WTC11 (cell line): Measurements from ENCODE around the gene TMEM88. TPM values are rescaled to one million over a fixed set of nuclear protein-coding genes. Genes with fewer than 3 reads are reported as not detected.

ENCODE experiments used
- ATAC-seq: fragments of 200-7000 bp; cut with Tn5 transposase; 2 replicates; pipeline ENCODE4 v1.10.0; 2021; ENCODE audit warnings: mild to moderate bottlenecking, moderate library complexity
- CTCF ChIA-PET: fragments of 300-600 bp; sonication (Branson Sonifier 250); formaldehyde crosslinking; loops from one replicate; lab custom pipeline; 2021; ENCODE audit warnings: antibody characterized with exemption; lab: Charles Lee
- POLR2A ChIA-PET: fragments of 350-600 bp; sonication (Branson Sonifier 250); formaldehyde crosslinking; loops from one replicate; lab custom pipeline; 2021; ENCODE audit warnings: antibody characterized with exemption; lab: Charles Lee
- DNase-seq: peaks from one replicate; pipeline ENCODE4 v3.0.0; 2021; ENCODE audit warnings: low spot score
- H3K27ac Mint-ChIP-seq: 2 replicates; pipeline ENCODE4 v1.8.0; 2021; ENCODE audit warnings: mixed read lengths
- H3K27me3 Mint-ChIP-seq: 2 replicates; pipeline ENCODE4 v1.8.0; 2021; ENCODE audit warnings: low read depth, mild to moderate bottlenecking, moderate library complexity, mixed read lengths
- H3K36me3 Mint-ChIP-seq: 2 replicates; pipeline ENCODE4 v1.8.0; 2021; ENCODE audit warnings: mixed read lengths
- H3K4me1 Mint-ChIP-seq: 2 replicates; pipeline ENCODE4 v1.8.0; 2022; ENCODE audit warnings: mixed read lengths
- H3K4me3 Mint-ChIP-seq: 2 replicates; pipeline ENCODE4 v1.8.0; 2021; ENCODE audit warnings: mild to moderate bottlenecking, moderate library complexity, mixed read lengths
- H3K9me3 Mint-ChIP-seq: 2 replicates; pipeline ENCODE4 v1.8.0; 2021; ENCODE audit warnings: mixed read lengths
- CBFB ChIP-seq: sonication (generic); formaldehyde crosslinking; IDR thresholded peaks from 2 replicates; pipeline ENCODE4 v1.8.1; 2022; ENCODE audit warnings: mild to moderate bottlenecking, low read depth, missing genetic modification reagents
- ETV6 ChIP-seq: sonication (generic); formaldehyde crosslinking; IDR thresholded peaks from 2 replicates; pipeline ENCODE4 v1.8.1; 2022; ENCODE audit warnings: mild to moderate bottlenecking, missing genetic modification reagents
- JUN ChIP-seq: sonication (generic); formaldehyde crosslinking; IDR thresholded peaks from 2 replicates; pipeline ENCODE4 v1.8.0; 2023; ENCODE audit warnings: mild to moderate bottlenecking, missing genetic modification reagents
- MAX ChIP-seq: sonication (generic); formaldehyde crosslinking; IDR thresholded peaks from 2 replicates; pipeline ENCODE4 v1.8.0; 2022; ENCODE audit warnings: mild to moderate bottlenecking, missing genetic modification reagents
- OVOL2 ChIP-seq: fragments of 250-450 bp; sonication (Bioruptor Pico); IDR thresholded peaks from 2 replicates; pipeline ENCODE4 v1.9.0; 2021; ENCODE audit warnings: mild to moderate bottlenecking, borderline replicate concordance
- SMAD4 ChIP-seq: sonication (generic); formaldehyde crosslinking; IDR thresholded peaks from 2 replicates; pipeline ENCODE4 v1.8.0; 2022; ENCODE audit warnings: mild to moderate bottlenecking, missing genetic modification reagents
- SP1 ChIP-seq: sonication (generic); formaldehyde crosslinking; conservative IDR thresholded peaks from 2 replicates; pipeline ENCODE4 v1.8.1; 2022; ENCODE audit warnings: missing genetic modification reagents
- TCF7 ChIP-seq: sonication (generic); formaldehyde crosslinking; IDR thresholded peaks from 2 replicates; pipeline ENCODE4 v1.8.0; 2022; ENCODE audit warnings: mild to moderate bottlenecking, low read depth, missing genetic modification reagents, moderate library complexity
- ZNF121 ChIP-seq: sonication (generic); formaldehyde crosslinking; IDR thresholded peaks from 2 replicates; pipeline ENCODE4 v1.8.0; 2023; ENCODE audit warnings: missing genetic modification reagents
- ZNF263 ChIP-seq: sonication (generic); formaldehyde crosslinking; IDR thresholded peaks from 2 replicates; pipeline ENCODE4 v1.8.1; 2022; ENCODE audit warnings: low read depth, mild to moderate bottlenecking, moderate library complexity, missing genetic modification reagents
- ZNF281 ChIP-seq: sonication (generic); formaldehyde crosslinking; IDR thresholded peaks from 2 replicates; pipeline ENCODE4 v1.8.0; 2023; ENCODE audit warnings: mild to moderate bottlenecking, missing genetic modification reagents
- ZNF396 ChIP-seq: fragments of 250-450 bp; sonication (Bioruptor Pico); IDR thresholded peaks from 2 replicates; pipeline ENCODE4 v1.8.0; 2021; ENCODE audit warnings: mild to moderate bottlenecking, moderate library complexity, borderline replicate concordance
- ZNF416 ChIP-seq: fragments of 250-450 bp; sonication (Bioruptor Pico); IDR thresholded peaks from 2 replicates; pipeline ENCODE4 v1.9.0; 2021; ENCODE audit warnings: mild to moderate bottlenecking, inconsistent platforms
- total RNA-seq: library from RNA; stranded (reverse); gene quantifications from 3 replicates; pipeline ENCODE4 v1.2.3, GENCODE V29; 2021
- TF ChIP-seq, protein P1 (sequence below): sonication (generic); formaldehyde crosslinking; conservative IDR thresholded peaks from 2 replicates; pipeline ENCODE4 v1.8.1; 2023; ENCODE audit warnings: mild to moderate bottlenecking, low read depth, missing genetic modification reagents, moderate library complexity
- TF ChIP-seq, protein P2 (sequence below): sonication (generic); formaldehyde crosslinking; IDR thresholded peaks from 2 replicates; pipeline ENCODE4 v1.8.1; 2022; ENCODE audit warnings: low read depth, mild to moderate bottlenecking, moderate library complexity, missing genetic modification reagents, borderline replicate concordance

Gene TMEM88
- total RNA-seq, 1 experiment from 2014 or later = 2.9 TPM

DNA sequence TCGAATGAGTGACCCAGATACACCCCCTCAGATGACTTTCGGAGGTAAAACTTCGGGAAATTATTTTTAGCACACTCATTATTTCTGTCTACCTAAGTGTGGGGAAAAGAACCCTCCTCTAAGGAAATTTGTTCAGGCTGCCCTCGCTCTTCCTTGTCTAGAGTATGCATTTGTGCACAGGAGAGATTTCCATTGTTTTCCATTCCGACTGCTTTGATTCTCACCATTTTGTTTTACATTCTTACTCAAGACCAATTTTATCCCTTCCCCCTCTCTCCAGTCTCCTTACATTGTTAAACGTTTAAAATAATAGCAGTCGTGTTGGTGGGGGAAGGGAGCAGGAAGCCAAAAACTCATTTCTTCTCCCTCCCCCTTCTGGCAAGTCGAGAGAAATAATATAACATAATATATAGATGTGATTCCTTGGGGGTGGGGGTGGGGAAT is 32.2 kb downstream of the TMEM88 start (continued):
- TF ChIP-seq, protein P1, sequence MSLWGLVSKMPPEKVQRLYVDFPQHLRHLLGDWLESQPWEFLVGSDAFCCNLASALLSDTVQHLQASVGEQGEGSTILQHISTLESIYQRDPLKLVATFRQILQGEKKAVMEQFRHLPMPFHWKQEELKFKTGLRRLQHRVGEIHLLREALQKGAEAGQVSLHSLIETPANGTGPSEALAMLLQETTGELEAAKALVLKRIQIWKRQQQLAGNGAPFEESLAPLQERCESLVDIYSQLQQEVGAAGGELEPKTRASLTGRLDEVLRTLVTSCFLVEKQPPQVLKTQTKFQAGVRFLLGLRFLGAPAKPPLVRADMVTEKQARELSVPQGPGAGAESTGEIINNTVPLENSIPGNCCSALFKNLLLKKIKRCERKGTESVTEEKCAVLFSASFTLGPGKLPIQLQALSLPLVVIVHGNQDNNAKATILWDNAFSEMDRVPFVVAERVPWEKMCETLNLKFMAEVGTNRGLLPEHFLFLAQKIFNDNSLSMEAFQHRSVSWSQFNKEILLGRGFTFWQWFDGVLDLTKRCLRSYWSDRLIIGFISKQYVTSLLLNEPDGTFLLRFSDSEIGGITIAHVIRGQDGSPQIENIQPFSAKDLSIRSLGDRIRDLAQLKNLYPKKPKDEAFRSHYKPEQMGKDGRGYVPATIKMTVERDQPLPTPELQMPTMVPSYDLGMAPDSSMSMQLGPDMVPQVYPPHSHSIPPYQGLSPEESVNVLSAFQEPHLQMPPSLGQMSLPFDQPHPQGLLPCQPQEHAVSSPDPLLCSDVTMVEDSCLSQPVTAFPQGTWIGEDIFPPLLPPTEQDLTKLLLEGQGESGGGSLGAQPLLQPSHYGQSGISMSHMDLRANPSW (CRISPR knock-in tag) = no peak
- no peak for TF ChIP-seq ZNF121 (CRISPR knock-in tag)

GRCh38 chr17:7887482-7888183 is 32.8 kb downstream of the TMEM88 start:
- no peak for TF ChIP-seq ZNF416 (CRISPR knock-in tag)
- TF ChIP-seq CBFB (CRISPR knock-in tag) = no peak
- 0 out of 2 replicates have a peak, but pooled peaks have one; percentile 21 for TF ChIP-seq ZNF281 (CRISPR knock-in tag)
- TF ChIP-seq ETV6 (CRISPR knock-in tag) = 0 out of 2 replicates have a peak, but pooled peaks have one; percentile 46
- TF ChIP-seq ZNF263 (CRISPR knock-in tag) = no peak
- TF ChIP-seq, protein P2, sequence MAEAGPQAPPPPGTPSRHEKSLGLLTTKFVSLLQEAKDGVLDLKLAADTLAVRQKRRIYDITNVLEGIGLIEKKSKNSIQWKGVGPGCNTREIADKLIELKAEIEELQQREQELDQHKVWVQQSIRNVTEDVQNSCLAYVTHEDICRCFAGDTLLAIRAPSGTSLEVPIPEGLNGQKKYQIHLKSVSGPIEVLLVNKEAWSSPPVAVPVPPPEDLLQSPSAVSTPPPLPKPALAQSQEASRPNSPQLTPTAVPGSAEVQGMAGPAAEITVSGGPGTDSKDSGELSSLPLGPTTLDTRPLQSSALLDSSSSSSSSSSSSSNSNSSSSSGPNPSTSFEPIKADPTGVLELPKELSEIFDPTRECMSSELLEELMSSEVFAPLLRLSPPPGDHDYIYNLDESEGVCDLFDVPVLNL (CRISPR knock-in tag) = no peak
- TF ChIP-seq ZNF396 (CRISPR knock-in tag) = no peak
- no peak for TF ChIP-seq SMAD4 (CRISPR knock-in tag)
- TF ChIP-seq MAX (CRISPR knock-in tag) = 0 out of 2 replicates have a peak, but pooled peaks have one; percentile 16
- TF ChIP-seq SP1 (CRISPR knock-in tag) = peak; percentile 51; the same call in 1 of the 2 replicates
- no peak for TF ChIP-seq TCF7 (CRISPR knock-in tag)
- TF ChIP-seq JUN = no peak
- TF ChIP-seq OVOL2 (CRISPR knock-in tag) = no peak
- no peaks in the 10 kb centered on the region; the same call in 1 of the 2 replicates for H3K27me3 Mint-ChIP-seq
- ChIA-PET CTCF (interaction anchor here (1.0 to 1.5 kb wide), 2 partner anchors 159 to 170 kb away, joined by 3 to 4 read pairs; no protein-coding TSS in a partner anchor), POLR2A (no interaction called here)
- H3K36me3 Mint-ChIP-seq = no peaks in the 10 kb centered on the region; the same call in 1 of the 2 replicates
- H3K4me1 Mint-ChIP-seq = peaks cover 10% of the 10 kb centered on the region
- ATAC-seq = peak; percentile 87
- H3K27ac Mint-ChIP-seq = no peak overlapping the region
- DNase-seq = peak; percentile 79
- no peak overlapping the region for H3K4me3 Mint-ChIP-seq
- no peaks in the 10 kb centered on the region for H3K9me3 Mint-ChIP-seq
